Fibroblast of mammary gland (primary cell): ENCODE data around the gene GNB5.

Source experiments
- DNase-seq: peaks from one replicate; pipeline ENCODE4 v3.0.0-alpha.2; 2010; ENCODE audit warnings: low read depth
- H3K4me3 ChIP-seq: 2 replicates; pipeline ENCODE4 v1.5.1; 2011; ENCODE audit warnings: low read depth, mild to moderate bottlenecking, low read length, moderate library complexity; ENCODE audit not compliant: control insufficient read depth
- CTCF ChIP-seq: conservative IDR thresholded peaks from 2 replicates; pipeline ENCODE4 v1.5.1; 2011; ENCODE audit warnings: low read depth, low read length, inconsistent platforms; ENCODE audit not compliant: control insufficient read depth, insufficient read depth

Gene GNB5

DNA sequence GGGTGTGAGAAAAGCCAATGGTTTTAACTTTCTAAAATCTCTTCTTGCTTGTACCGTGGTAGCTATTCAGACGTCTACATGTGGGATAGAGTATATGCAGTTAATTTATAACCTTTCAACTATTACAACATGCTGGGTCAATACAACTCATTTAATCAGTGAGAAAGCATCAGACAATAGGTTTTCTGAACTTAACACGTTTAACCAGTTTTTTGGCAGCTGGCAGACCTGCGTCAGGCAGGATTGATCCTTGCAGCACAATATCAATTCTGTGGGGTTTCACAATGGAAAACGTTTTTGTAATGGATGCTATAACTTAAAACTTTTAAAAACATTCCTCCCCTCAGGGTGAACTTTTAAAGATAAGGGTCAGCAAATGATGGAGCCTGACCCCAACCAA is 6.5 kb downstream of the GNB5 start:
- DNase-seq, result no peak
- H3K4me3 ChIP-seq, result no peak overlapping the region
- no peak for TF ChIP-seq CTCF

- peak; percentile 81 for TF ChIP-seq CTCF
- H3K4me3 ChIP-seq, result no peak overlapping the region
- peak; percentile 48 for DNase-seq
These were observed 7.5 kb downstream of the GNB5 start for GRCh38 chr15:52183562-52184173.

DNA sequence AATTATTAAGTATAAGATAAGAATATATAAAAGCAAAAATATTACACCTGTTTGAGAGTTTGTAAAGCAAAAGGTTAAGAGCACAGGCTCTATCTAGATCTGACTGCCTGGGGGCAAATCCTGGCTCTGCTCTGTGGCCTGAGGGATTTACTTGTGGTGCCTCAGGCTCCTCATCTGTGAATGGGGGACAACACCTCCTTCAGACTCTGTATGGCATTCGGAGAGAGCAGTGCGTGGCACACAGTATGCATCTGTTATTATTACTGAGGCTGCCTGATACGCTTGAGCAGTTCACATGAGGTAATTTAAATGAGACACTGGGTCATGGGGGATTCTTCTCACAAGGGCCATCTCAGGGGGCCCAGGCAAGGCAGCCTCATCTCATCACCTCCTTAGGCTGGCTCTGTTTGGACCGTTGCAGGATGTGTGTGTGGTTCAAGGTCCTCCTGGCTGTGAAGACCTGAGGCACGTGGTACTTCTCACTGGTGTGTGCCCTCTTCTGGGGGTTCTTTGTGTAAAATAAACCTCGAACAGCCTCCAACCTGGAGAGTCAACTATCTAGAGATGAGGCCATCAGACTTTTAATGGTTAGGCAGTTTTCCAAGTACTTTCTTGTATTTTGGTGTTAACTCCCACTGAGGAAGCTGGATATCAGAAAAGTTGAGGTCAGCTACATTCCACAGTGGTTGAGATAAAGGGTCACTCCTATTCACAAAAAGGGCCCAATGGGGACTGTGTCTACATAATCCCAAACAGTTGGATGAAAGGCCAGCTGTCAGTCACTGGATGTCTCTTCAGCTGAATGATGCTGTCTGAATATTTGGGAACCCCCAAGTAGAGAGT is 9.0 kb downstream of the GNB5 start:
- H3K4me3 ChIP-seq, result no peak overlapping the region
- no peak for TF ChIP-seq CTCF
- no peak for DNase-seq

- H3K4me3 ChIP-seq, result no peak overlapping the region
- TF ChIP-seq CTCF, result no peak
- DNase-seq, result no peak
These were observed 10.2 kb downstream of the GNB5 start for GRCh38 chr15:52180851-52181450.

GRCh38 chr15:52180196-52180835 is 10.9 kb downstream of the GNB5 start:
- no peak for TF ChIP-seq CTCF
- no peak for DNase-seq
- H3K4me3 ChIP-seq, result peak overlapping the region; percentile 68

GRCh38 chr15:52179278-52180195 is 11.7 kb downstream of the GNB5 start:
- peak; percentile 79 for DNase-seq
- TF ChIP-seq CTCF, result no peak
- H3K4me3 ChIP-seq, result peak overlapping the region; percentile 68
